ENCODE measurements around the gene STK32B.
"Not testable (repeated sequence)": the region's sequence is repeated elsewhere in the genome, so short reads cannot be mapped to it uniquely, and the experiment has no call there.

STK32B gene

DNA sequence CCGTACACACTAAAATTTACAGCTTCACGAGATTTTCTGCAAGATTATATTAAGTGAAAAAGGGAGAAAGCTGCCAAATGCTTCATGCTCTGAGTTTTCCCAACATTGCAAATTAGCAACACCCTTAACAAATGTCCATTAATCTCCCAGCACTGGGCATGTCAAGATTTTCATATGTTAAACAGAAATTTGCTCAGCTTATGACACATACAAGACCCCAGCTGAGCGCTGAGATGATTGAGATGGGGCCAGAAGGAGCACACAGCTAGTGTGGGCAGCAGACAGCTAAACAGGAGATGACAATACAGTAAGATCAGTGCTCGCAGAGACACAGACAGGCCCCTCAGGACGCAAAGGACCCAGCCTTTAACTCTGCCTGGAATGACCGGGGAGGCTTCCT lies 208.8 kb downstream of the STK32B start:
- DNase-seq (ENCODE audit: low read depth in 2 of 2) = no peak

- DNase-seq (ENCODE audit: low read depth in 2 of 2) = no peak
Measured at GRCh38 chr4:5261866-5262265, 210.6 kb downstream of the STK32B start.

GRCh38 chr4:5266991-5267390 lies 215.7 kb downstream of the STK32B start:
- DNase-seq (ENCODE audit: low read depth in 2 of 2) = no peak

DNA sequence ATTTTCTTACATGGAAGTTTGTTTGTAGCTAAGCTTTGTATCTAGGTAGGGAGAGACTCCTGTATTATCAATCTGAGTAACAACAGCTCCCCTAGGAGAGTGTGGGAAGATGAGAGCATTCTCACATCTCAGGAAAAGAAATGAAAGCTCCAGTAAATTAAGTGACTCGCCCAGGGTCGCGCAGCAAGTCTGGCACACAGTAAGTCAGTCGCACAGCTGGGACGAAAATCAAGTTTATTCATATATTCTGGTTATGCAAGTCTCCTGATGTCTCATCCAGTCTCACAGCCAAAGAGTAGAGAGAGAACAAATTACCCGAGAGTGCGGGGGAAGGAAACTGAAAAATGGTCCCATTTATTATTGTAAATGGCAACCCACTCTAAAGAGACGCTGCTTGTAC lies 216.1 kb downstream of the STK32B start:
- DNase-seq (ENCODE audit: low read depth in 2 of 2) = no peak

DNA sequence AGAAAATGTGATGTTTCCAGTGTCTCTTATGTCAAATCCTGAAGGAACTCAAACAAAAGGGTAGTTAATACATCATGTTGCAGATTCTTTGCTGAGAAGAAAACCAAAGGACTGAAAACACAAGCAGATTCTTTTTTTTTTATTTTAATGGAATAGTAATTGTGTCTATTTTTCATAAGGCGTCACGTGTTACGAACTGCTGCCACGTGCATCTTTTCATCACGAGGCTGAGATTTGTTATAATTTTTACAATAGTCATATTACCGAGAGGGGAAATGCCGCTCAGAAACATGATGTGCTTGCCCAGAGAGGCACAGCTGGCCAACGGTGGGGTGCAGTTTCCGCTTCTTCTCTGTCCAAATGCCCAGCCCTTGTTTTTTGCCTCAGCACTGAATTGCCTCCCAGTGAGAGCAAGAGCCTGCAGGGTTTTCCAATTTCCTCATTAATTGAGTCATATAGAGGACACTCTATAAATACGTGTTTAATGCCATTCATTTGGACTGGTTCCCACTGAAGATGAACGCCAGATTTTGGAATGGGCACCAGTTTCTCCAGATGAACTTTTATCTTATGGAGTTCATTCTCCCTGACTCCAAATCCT lies 225.3 kb downstream of the STK32B start:
- DNase-seq (ENCODE audit: low read depth in 2 of 2) = no peak

DNA sequence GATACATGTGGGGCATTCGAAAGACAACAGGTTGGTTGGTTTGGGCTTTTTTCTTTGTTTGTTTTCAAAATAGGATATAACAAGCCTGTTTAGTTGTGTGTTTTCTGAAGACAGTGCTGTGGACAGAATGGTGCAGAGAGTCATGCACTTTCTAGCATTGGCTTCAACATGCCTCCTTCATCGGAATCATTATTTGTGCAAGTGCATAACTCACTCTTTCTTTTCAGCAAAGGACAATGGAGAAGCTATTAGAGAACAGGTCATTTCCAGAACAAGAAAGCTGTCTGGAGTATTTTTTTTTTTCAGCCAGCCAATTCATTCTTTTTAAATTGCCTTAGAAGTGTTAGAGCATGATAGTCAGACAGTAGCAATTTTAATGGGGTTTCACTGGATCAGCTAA lies 225.8 kb downstream of the STK32B start:
- no peak for DNase-seq (ENCODE audit: low read depth in 2 of 2)

GRCh38 chr4:5278213-5278612 lies 226.9 kb downstream of the STK32B start:
- DNase-seq (ENCODE audit: low read depth in 2 of 2) = no peak

- not testable (repeated sequence) for DNase-seq (ENCODE audit: low read depth in 2 of 2)
Measured at GRCh38 chr4:5280069-5280468, 228.8 kb downstream of the STK32B start.

DNA sequence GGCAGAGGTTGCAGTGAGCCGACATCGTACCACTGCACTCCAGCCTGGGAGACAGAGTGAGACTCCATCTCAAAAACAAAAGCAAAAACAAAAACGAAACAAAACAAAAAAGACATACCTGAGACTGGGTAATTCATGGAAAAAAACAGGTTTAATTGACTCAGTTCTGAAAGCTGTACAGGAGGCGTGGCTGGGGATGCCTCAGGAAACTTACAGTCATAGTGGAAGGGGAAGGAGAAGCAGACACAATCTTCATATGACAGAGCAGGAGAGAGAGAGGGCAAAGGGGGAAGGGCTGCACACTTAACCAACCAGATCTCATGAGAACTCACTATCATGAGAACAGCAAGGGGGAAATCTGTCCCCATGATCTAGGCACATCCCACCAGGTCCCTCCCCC lies 229.5 kb downstream of the STK32B start:
- DNase-seq (ENCODE audit: low read depth in 2 of 2) = no peak

DNA sequence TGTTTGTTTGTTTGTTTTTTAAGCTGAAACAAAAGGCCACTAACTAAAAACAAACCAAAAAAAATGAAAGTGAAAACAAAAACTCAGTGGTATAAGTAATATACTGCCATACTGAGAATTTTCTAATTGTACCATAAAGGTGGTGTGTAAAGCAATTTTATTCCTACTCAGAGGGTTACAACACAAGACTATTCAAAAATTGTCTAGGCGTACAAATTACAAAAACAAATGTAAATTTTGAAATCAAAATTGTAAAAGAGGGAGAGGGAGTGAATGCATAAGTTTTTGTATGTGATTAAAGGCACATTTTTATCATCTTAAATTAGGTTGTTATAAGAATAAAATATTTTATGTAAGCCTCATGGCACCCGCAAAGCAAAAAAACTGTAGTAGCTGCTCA lies 232.6 kb downstream of the STK32B start:
- no peak for DNase-seq (ENCODE audit: low read depth in 2 of 2)

DNA sequence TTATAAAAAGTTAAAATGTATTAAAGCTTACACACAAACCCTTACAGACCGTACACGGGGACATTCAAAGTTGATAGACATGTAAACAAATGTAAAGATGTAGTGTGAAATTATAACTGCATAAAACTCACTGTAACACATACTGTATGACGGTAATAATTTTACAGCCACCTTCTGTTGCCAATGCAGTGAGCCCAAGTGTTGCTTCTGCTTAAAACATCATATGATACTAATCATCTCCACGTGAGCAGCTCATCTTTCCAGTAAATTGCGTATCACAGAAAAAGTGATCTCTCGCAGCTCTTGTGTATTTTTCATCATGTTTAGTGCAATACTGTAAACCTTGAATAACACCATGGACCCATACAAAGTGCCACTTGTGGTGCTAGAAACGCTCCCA lies 233.2 kb downstream of the STK32B start:
- no peak for DNase-seq (ENCODE audit: low read depth in 2 of 2)

- no peak for DNase-seq (ENCODE audit: low read depth in 2 of 2)
Measured at GRCh38 chr4:5292101-5292500, 240.8 kb downstream of the STK32B start.

DNA sequence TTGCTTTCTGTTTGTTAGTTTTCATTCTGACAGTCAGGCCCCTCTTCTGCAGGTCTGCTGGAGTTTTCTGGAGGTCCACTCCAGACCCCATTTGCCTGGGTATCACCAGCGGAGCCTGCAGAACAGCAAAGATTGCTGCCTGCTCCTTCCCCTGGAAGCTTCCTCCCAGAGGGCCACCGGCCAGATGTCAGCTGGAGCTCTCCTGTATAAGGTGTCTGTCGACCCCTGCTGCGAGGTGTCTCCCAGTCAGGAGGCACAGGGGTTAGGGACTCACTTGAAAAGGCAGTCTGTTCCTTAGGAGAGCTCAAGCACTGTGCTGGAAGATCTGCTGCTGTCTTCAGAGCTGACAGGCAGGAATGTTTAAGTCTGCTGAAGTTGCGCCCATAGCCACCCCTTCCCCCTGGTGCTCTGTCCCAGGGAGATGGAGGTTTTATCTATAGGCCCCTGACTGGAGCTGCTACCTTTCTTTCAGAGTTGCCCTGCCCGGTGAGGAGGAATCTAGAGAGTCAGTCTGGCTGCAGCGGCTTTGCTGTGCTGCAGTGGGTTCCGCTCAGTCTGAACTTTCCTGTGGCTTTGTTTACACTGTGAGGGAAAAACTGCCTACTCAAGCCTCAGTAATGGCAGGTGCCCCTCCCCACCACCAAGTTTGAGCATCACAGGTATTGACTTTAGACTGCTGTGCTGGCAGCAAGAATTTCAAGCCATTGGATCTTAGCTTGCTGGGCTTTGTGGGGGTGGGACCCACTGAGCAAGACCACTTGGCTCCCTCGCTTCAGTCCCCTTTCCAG lies 246.9 kb downstream of the STK32B start:
- DNase-seq (ENCODE audit: low read depth in 2 of 2) = not testable (repeated sequence)

- DNase-seq (ENCODE audit: low read depth in 2 of 2) = no peak
Measured at GRCh38 chr4:5300283-5300682, 249.0 kb downstream of the STK32B start.

DNA sequence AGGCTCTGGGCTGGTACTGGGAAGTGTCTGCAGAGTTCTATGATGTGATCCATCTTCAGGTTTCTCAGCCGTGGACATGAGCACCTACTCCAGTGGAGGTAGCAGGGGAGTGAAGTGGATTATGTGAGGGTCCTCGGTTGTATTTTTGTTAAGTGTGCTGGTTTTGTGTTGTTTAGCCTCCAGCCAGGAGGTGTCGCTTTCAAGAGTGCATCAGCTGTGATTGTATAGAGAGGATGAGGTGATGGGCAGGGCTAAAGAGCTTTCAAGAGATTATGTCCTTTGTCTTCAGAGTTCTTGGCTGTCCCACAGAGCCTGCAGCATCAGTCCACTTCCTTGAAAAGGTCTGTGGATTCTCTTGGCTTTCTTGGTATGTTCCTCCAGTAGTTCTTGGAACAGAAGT lies 256.6 kb downstream of the STK32B start:
- no peak for DNase-seq (ENCODE audit: low read depth in 2 of 2)

- no peak for DNase-seq (ENCODE audit: low read depth in 2 of 2)
Measured at GRCh38 chr4:5322321-5322720, 271.0 kb downstream of the STK32B start.

DNA sequence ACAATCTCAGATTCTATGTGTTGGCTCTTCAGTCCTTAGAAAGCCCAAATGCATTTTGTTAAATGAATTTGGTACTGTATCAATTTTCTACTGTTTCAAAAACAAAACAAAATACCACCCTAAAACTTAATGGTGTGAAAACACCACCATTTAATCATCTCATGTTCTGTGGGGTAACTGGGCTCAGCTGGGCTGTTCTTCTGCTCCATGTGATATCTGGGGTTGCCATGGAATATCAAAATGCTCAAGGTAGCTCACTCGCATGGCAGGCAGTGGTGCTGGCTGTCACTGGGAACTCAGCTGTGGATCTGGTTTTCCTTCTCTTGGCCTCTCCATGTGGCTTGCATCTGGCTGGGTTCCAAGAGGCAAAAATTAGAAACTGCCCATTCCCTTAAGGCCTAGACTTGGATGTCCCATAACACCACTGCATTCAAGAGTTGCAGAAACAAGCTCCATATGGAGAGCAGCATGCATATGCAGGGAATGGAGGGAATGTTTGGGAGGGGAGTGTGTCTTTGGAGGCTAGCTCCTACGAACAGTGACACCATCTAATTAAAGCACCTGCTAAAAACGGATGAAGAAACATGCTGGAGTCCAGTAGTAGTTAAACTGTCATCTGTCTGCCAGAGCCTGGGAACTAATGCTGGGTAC lies 279.2 kb downstream of the STK32B start:
- DNase-seq (ENCODE audit: low read depth in 2 of 2) = no peak

- DNase-seq (ENCODE audit: low read depth in 2 of 2) = no peak
Measured at GRCh38 chr4:5337731-5338130, 286.5 kb downstream of the STK32B start.

DNA sequence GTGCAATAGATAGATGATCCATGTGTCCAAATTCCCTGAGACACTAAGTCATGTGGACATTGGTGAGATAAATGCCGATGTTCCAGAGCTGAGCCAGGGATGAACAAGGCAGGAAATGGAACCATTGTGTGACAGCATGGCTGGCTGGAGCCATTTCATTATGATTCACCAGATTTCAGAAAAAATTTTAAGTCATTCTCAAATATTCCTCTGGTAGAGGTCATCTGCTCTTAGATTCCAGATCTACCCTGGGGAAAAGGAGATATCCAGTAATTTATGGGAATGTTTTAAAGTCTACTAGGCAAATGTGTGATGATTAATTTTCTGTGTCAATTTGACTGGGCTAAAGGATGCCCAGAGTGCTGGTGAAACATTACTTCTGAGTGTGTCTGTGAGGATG lies 287.3 kb downstream of the STK32B start:
- DNase-seq (ENCODE audit: low read depth in 2 of 2) = no peak

GRCh38 chr4:5340991-5341451 lies 289.7 kb downstream of the STK32B start:
- DNase-seq (ENCODE audit: low read depth in 2 of 2) = no peak

- DNase-seq (ENCODE audit: low read depth in 2 of 2) = no peak
Measured at GRCh38 chr4:5341526-5341925, 290.2 kb downstream of the STK32B start.

GRCh38 chr4:5355846-5356245 lies 304.6 kb downstream of the STK32B start:
- DNase-seq (ENCODE audit: low read depth in 2 of 2) = no peak

DNA sequence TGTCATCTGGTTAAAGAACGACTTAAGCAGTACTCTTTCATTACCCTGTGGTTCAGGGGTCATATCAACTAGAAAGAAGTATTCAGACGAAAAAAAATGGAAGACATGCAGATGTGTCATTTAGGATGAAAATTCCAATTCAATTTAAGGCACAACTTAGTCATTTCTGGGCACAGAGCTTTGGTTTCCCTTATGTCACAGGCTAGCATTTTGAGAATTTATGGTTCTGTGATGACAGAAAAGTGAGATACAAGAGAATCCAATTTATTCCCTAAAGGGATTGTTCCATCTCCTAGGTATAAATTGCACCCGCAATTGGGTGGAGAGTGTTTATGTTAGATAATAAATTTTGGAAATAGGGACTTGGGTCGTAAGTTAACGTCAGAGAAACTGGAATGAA lies 306.6 kb downstream of the STK32B start:
- DNase-seq (ENCODE audit: low read depth in 2 of 2) = no peak

All from stimulated activated CD8-positive, alpha-beta memory T cell treated with anti-CD3 and anti-CD28 coated beads, Interleukin-2, amount 100 ng/mL, for 1 hour (primary cell).